ENCODE results near the gene SBDS. TPM values are rescaled to one million over a fixed set of nuclear protein-coding genes. Genes with fewer than 3 reads are reported as not detected.

Gene SBDS
- total and polyA plus RNA-seq, 2 of the 4 experiments (the other 2 are of a cell fraction) = 43.0 to 65.7 TPM

DNA sequence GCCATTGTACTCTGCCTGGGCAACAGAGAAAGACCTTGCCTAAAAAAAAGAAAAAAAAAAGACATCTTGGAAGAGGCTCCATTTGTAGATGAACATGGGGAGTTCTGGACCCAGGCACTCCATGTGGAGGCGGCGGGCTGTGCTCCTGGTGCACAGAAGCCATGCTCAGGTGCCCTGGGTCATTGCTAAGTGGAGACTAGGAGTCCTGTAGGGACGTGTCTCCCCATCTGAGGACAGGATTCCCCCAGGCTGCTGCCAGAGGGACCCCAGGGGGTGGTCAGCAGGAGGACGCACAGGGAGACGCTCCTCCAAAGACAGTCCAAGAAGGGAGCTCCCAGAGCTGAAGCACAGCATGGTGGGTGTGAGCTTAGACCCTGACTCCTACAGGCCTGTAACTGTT, 34.3 kb downstream of the SBDS start:
- Histone ChIP-seq H3K23ac (ENCODE audit: low read depth, low read length) (no peak overlapping the region), H4K5ac (ENCODE audit: low read depth, low read length) (no peak overlapping the region), H2BK5ac (ENCODE audit: low read depth, low read length, poor library complexity, severe bottlenecking) (no peak overlapping the region), H3K9me1 (ENCODE audit: insufficient read depth, low read length) (peaks cover 3% of the 10 kb centered on the region; the same call in 1 of the 2 replicates), H2BK20ac (ENCODE audit: low read depth, low read length) (no peak overlapping the region), H4K8ac (ENCODE audit: low read depth in 2 of 2, low read length in 2 of 2) (no peak overlapping the region), H4K91ac (ENCODE audit: insufficient read depth, low read depth, low read length) (no peak overlapping the region), H2BK15ac (ENCODE audit: low read depth, low read length) (no peak overlapping the region), H3K27ac (ENCODE audit: insufficient read depth, low read length) (no peak overlapping the region), H3K9ac (ENCODE audit: low read depth, low read length) (no peak overlapping the region), H3K4me3 (ENCODE audit: insufficient read depth, low read depth, low read length) (no peak overlapping the region), H3K27me3 (ENCODE audit: control insufficient read depth, insufficient read depth, low read length) (no peaks in the 10 kb centered on the region), H2BK120ac (ENCODE audit: low read depth, low read length) (no peak overlapping the region), H3K4me2 (ENCODE audit: low read depth, low read length) (no peak overlapping the region), H2AK5ac (ENCODE audit: low read depth, low read length) (no peak overlapping the region), H3K4ac (ENCODE audit: low read depth, low read length) (no peak overlapping the region), H3K9me3 (ENCODE audit: control insufficient read depth, insufficient read depth, low read length) (no peaks in the 10 kb centered on the region), H2AFZ (replicated peaks; ENCODE audit: low read length, poor library complexity) (no peak overlapping the region), H4K20me1 (ENCODE audit: insufficient read depth, low read length) (no peaks in the 10 kb centered on the region), H3K14ac (replicated peaks; ENCODE audit: low read depth, low read length) (no peak overlapping the region), H3K56ac (ENCODE audit: extremely low read depth, insufficient read depth, low read length) (no peak overlapping the region), H3K18ac (ENCODE audit: low read depth, low read length) (no peak overlapping the region), H2AK9ac (replicated peaks; ENCODE audit: low read depth, low read length, poor library complexity) (no peak overlapping the region), H3K79me1 (ENCODE audit: low read depth in 1 of 2, low read length in 2 of 2) (peaks cover 0 to 14% of the 10 kb centered on the region in 2 experiments; a peak in 3 of 4 replicates), H3K36me3 (ENCODE audit: control insufficient read depth, insufficient read depth, low read length) (peaks cover 30% of the 10 kb centered on the region), H3K4me1 (ENCODE audit: control insufficient read depth, insufficient read depth, low read length) (no peaks in the 10 kb centered on the region)
- no peak for ATAC-seq (ENCODE audit: low read depth)
- WGBS, 2 experiments (ENCODE audit: extremely low coverage in 2 of 2, insufficient read length in 1 of 2) = 90% methylated on average over 2 of the region's 5 CpGs; no CpG with 5 or more reads in 1 of the 2 experiments
- POLR2A ChIA-PET (ENCODE audit: unreplicated experiment) = no interaction called here
- dilution Hi-C loops (cut with HindIII; ENCODE audit: low sequenced_read_pairs, unreplicated experiment) = no loop called here
- in situ Hi-C loops (cut with MboI; ENCODE audit: low sequenced_read_pairs) = no loop called here
- TF ChIP-seq CHD1 (IDR thresholded peaks at IDR 0.05; ENCODE audit: low read depth, low read length) = no peak
- no peak for TF ChIP-seq SMC3 (IDR thresholded peaks at IDR 0.05; ENCODE audit: low read depth, low read length)
- TF ChIP-seq RCOR1 (IDR thresholded peaks at IDR 0.05; ENCODE audit: insufficient replicate concordance, low read length) = no peak
- TF ChIP-seq MAFK (IDR thresholded peaks at IDR 0.05; ENCODE audit: low read depth, low read length) = no peak
- TF ChIP-seq MXI1 (IDR thresholded peaks at IDR 0.05; ENCODE audit: borderline replicate concordance, low read depth, low read length) = no peak
- no peak for TF ChIP-seq RFX5 (IDR thresholded peaks at IDR 0.05; ENCODE audit: low read depth, low read length)
- TF ChIP-seq FOS (IDR thresholded peaks at IDR 0.05; ENCODE audit: low read depth, low read length) = no peak
- TF ChIP-seq POLR2A (IDR thresholded peaks at IDR 0.05; ENCODE audit: low read depth, low read length) = no peak
- no peak for TF ChIP-seq RAD21 (IDR thresholded peaks at IDR 0.05; ENCODE audit: low read length)
- TF ChIP-seq, protein P1, sequence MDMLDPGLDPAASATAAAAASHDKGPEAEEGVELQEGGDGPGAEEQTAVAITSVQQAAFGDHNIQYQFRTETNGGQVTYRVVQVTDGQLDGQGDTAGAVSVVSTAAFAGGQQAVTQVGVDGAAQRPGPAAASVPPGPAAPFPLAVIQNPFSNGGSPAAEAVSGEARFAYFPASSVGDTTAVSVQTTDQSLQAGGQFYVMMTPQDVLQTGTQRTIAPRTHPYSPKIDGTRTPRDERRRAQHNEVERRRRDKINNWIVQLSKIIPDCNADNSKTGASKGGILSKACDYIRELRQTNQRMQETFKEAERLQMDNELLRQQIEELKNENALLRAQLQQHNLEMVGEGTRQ (IDR thresholded peaks at IDR 0.05; ENCODE audit: low read depth, low read length) = no peak
- TF ChIP-seq CEBPB (IDR thresholded peaks at IDR 0.05; ENCODE audit: low read depth, low read length) = no peak
- no peak for TF ChIP-seq NFE2L2 (IDR thresholded peaks at IDR 0.05; ENCODE audit: low read depth, low read length)
- no peak for TF ChIP-seq BHLHE40 (IDR thresholded peaks at IDR 0.05; ENCODE audit: low read depth, low read length)
- TF ChIP-seq MAZ (IDR thresholded peaks at IDR 0.05; ENCODE audit: borderline replicate concordance, low read depth, low read length) = no peak
- TF ChIP-seq, protein P2, sequence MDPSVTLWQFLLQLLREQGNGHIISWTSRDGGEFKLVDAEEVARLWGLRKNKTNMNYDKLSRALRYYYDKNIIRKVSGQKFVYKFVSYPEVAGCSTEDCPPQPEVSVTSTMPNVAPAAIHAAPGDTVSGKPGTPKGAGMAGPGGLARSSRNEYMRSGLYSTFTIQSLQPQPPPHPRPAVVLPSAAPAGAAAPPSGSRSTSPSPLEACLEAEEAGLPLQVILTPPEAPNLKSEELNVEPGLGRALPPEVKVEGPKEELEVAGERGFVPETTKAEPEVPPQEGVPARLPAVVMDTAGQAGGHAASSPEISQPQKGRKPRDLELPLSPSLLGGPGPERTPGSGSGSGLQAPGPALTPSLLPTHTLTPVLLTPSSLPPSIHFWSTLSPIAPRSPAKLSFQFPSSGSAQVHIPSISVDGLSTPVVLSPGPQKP (IDR thresholded peaks at IDR 0.05; ENCODE audit: borderline replicate concordance, low read depth, low read length) = no peak
- TF ChIP-seq, protein P3, sequence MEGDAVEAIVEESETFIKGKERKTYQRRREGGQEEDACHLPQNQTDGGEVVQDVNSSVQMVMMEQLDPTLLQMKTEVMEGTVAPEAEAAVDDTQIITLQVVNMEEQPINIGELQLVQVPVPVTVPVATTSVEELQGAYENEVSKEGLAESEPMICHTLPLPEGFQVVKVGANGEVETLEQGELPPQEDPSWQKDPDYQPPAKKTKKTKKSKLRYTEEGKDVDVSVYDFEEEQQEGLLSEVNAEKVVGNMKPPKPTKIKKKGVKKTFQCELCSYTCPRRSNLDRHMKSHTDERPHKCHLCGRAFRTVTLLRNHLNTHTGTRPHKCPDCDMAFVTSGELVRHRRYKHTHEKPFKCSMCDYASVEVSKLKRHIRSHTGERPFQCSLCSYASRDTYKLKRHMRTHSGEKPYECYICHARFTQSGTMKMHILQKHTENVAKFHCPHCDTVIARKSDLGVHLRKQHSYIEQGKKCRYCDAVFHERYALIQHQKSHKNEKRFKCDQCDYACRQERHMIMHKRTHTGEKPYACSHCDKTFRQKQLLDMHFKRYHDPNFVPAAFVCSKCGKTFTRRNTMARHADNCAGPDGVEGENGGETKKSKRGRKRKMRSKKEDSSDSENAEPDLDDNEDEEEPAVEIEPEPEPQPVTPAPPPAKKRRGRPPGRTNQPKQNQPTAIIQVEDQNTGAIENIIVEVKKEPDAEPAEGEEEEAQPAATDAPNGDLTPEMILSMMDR (conservative IDR thresholded peaks at IDR 0.05; ENCODE audit: low read depth, low read length) = no peak
- no TSS peak for BruUV-seq (replicated peaks)
- CTCF ChIA-PET = no interaction called here
- DNase-seq = no peak
- intact Hi-C loops (cut with micrococcal nuclease) = no loop called here

Data from IMR-90 (cell line).